Neural progenitor cell (in vitro differentiated cells): ENCODE measurements around the gene THRB.

Experiments
- EZH2 ChIP-seq: fragments of 200-600 bp; sonication (generic); IDR thresholded peaks from 2 replicates; pipeline ENCODE4 v1.6.1; 2017; ENCODE audit warnings: antibody characterized with exemption, mild to moderate bottlenecking, moderate library complexity
- EZH2phosphoT487 ChIP-seq: fragments of 200-600 bp; sonication (generic); IDR thresholded peaks from 2 replicates; pipeline ENCODE4 v1.6.1; 2017; ENCODE audit warnings: antibody characterized with exemption
- TF ChIP-seq, protein P1 (sequence below): fragments of 200-600 bp; sonication (generic); IDR thresholded peaks from 2 replicates; pipeline ENCODE4 v1.5.1; 2017; ENCODE audit warnings: antibody characterized with exemption, mild to moderate bottlenecking

DNA sequence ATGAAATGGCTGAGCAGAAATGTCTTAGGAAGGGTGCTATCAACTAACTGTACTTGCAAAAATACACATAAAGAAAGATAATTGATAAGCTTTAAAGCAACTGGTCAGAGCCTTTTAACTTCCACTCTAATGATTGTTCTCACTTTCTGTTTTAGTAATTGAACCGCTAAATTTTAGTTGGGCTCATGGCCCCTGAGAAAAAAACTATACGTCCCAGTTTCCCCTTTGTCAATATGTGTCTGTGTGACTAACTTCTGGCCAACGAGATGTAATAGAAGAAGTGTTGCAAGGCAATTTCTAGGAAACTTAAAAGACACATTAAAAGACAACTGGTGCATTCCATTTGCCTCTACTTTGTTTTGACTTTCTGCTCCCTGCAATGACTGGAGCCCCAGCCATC lies 325.7 kb downstream of the THRB start:
- TF ChIP-seq EZH2 (no peak), EZH2phosphoT487 (no peak)
- TF ChIP-seq, protein P1, sequence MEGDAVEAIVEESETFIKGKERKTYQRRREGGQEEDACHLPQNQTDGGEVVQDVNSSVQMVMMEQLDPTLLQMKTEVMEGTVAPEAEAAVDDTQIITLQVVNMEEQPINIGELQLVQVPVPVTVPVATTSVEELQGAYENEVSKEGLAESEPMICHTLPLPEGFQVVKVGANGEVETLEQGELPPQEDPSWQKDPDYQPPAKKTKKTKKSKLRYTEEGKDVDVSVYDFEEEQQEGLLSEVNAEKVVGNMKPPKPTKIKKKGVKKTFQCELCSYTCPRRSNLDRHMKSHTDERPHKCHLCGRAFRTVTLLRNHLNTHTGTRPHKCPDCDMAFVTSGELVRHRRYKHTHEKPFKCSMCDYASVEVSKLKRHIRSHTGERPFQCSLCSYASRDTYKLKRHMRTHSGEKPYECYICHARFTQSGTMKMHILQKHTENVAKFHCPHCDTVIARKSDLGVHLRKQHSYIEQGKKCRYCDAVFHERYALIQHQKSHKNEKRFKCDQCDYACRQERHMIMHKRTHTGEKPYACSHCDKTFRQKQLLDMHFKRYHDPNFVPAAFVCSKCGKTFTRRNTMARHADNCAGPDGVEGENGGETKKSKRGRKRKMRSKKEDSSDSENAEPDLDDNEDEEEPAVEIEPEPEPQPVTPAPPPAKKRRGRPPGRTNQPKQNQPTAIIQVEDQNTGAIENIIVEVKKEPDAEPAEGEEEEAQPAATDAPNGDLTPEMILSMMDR: no peak
